Measurements from ENCODE around the gene KIAA0319L.

DNA sequence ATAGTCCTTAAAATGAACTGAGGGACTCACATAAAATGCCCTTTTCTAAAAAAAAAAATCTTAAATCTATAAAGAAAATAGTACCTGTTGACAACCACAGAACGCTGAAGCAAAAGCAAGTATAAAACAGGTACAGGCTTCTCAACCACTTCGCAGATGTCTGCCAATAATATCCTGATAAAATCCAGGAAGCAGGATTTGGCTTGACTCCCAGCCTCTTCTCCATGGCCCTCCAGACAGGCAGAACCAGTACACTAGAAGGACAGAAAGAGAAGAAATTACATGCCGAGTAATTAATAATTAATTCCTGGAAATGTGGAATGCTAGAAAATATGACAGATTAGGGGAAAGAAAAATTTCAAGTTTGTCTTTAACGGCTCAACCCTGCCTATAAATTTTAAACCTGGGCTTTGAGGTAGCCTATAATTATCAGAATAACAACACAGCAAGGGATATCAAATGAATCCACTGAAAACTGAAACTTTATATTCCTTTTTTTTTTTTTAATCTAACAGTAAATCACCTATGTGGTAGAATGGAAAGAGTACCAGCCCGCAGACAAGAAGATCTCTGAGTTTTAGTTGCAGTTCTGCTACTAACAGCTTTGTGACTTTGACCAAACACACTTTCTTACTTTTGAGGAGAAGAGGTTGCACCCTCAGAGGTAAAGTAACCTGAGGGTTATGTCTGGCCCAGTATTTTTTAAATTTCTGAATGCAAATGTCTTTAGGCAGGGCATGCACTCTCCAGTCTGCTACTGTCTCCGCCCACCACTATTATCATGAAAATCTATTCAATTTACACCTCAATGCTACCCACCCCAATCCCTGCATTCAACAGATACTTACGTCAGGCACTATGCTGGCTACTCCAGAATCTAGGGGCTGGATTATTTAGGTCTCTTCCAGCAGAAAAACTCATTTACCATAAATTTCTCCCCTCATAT lies 2.7 kb downstream of the KIAA0319L start:
- TF ChIP-seq POLR2AphosphoS5 (IDR thresholded peaks at IDR 0.05), result no peak
- no peak for TF ChIP-seq EP300 (IDR thresholded peaks at IDR 0.05)
